ENCODE results near the gene CUEDC1.

- TF ChIP-seq POLR2A (IDR thresholded peaks at IDR 0.05; ENCODE audit: low read length) (no peak), GATA1 (IDR thresholded peaks at IDR 0.05; ENCODE audit: low read depth, low read length) (no peak)
Measured at GRCh38 chr17:58002154-58002948, 47.1 kb upstream of the CUEDC1 start.
